ENCODE measurements around the gene REEP1.

REEP1 gene

DNA sequence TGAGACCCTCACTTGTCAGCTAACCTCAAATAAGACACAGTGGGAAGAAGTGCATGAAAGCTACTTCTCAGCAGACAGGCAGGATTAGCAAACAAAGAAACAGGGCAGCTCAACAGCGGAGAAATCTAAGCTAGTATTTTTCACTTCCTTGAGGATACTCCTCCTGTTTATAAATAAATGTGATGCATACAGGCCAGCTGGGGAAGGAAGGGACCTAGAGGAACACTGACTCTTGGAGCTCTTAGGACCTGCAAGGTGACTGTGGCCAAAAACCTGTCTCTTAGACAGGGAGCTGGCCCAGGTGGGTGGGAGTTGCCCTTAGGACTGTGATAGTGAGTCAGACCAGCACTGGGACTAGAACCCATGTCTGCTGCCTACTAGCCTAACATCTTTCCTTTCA is 4.8 kb downstream of the REEP1 start:
- TF ChIP-seq POLR2AphosphoS5 (IDR thresholded peaks at IDR 0.05; ENCODE audit: low read depth, low read length) (no peak), SPI1 (IDR thresholded peaks at IDR 0.05; ENCODE audit: low read depth, low read length) (no peak), PAX5 (IDR thresholded peaks at IDR 0.05; ENCODE audit: insufficient read depth, low read length, severe bottlenecking) (no peak), TAF1 (IDR thresholded peaks at IDR 0.05; ENCODE audit: low read depth, low read length) (no peak), POU2F2 (IDR thresholded peaks at IDR 0.05; ENCODE audit: low read depth, low read length) (no peak), POLR2A (IDR thresholded peaks at IDR 0.05; ENCODE audit: low read depth, low read length) (no peak)
- DNase-seq (ENCODE audit: insufficient read length, low spot score) (no peak), FAIRE-seq (no peak)

DNA sequence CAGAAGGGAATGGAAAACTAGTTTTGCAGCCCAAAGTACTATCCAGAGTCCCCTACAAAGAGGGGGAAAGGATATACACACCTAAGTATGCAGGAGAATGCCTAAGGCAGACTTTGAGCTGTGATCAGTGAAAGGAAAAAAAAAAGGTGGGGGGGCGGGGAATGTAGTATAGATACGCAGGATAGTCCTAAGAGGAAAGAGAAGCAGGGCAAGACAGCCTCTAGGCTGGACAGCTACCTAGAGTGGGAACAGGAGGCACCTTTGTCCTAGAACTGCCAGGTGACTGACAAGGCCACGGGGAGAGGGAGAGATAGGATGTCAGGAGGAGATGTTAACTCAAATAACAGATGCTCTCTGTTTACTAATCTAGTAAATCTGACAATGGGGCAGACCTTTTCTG is 6.0 kb downstream of the REEP1 start:
- TF ChIP-seq PAX5 (IDR thresholded peaks at IDR 0.05; ENCODE audit: insufficient read depth, low read length, severe bottlenecking) (no peak), POLR2AphosphoS5 (IDR thresholded peaks at IDR 0.05; ENCODE audit: low read depth, low read length) (no peak), SPI1 (IDR thresholded peaks at IDR 0.05; ENCODE audit: low read depth, low read length) (no peak), TAF1 (IDR thresholded peaks at IDR 0.05; ENCODE audit: low read depth, low read length) (no peak), POLR2A (IDR thresholded peaks at IDR 0.05; ENCODE audit: low read depth, low read length) (no peak), POU2F2 (IDR thresholded peaks at IDR 0.05; ENCODE audit: low read depth, low read length) (no peak)
- DNase-seq (ENCODE audit: insufficient read length, low spot score) (no peak), FAIRE-seq (no peak)

DNA sequence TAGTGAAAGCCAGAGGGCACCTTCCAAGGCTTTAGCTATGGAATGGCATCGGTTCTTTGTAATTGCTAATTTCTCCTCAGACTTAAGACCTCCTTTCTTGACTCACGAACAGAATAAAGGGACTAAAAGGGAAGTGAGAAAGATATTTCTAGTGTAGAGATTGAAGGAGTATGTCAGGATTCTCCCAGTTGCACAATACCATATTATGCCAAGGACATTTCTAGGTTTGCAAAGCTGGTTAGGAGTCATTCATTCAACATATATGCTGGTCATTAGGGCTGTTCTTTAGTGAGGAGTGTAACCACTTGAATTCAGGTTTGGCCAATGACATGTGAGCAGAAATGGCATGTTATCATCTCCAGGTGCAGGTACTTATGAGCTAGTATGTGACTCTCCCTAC is 7.4 kb downstream of the REEP1 start:
- DNase-seq (ENCODE audit: insufficient read length, low spot score) (no peak), FAIRE-seq (no peak)
- no peak for TF ChIP-seq POLR2A (IDR thresholded peaks at IDR 0.05; ENCODE audit: low read depth, low read length)
- no peak for TF ChIP-seq POU2F2 (IDR thresholded peaks at IDR 0.05; ENCODE audit: low read depth, low read length)
- TF ChIP-seq PAX5 (IDR thresholded peaks at IDR 0.05; ENCODE audit: insufficient read depth, low read length, severe bottlenecking): no peak
- TF ChIP-seq TAF1 (IDR thresholded peaks at IDR 0.05; ENCODE audit: low read depth, low read length): no peak
- TF ChIP-seq POLR2AphosphoS5 (IDR thresholded peaks at IDR 0.05; ENCODE audit: low read depth, low read length): no peak
- peak; percentile 31; the same call in 1 of the 2 replicates for TF ChIP-seq SPI1 (IDR thresholded peaks at IDR 0.05; ENCODE audit: low read depth, low read length)

DNA sequence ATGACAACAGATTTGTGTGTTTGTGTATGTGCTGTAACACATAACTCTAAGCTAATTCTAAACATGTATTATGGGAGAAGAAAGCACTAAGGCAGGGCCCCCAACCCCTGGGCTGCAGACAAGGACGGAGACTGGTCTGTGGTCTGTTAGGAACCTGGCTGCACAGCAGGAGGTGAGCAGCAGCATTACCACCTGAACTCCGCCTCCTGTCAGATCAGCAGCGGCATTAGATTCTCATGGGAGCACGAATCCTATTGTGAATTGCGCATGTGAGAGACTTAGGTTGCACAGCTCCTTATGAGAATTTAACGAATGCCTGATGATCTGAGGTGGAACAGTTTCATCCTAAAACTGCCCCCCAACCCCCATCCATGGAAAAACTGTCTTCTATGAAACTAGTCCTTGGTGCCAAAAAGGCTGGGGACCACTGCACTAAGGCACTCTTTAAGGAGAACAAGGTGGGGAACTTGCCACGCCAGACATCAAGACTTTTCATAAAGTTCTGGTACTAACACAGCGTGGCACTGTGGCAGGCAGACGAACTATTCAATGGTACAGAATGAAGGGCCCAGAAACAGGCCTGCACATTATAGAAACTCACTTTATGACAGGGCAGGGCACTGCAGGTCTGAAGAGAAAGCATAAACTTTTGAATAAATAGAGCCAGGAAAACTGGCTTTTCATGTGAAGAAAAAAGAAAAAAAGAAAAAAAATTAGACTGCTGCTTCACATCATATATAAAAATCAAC is 14.0 kb downstream of the REEP1 start:
- TF ChIP-seq POLR2A (IDR thresholded peaks at IDR 0.05; ENCODE audit: low read depth, low read length) (no peak), SPI1 (IDR thresholded peaks at IDR 0.05; ENCODE audit: low read depth, low read length) (no peak), TAF1 (IDR thresholded peaks at IDR 0.05; ENCODE audit: low read depth, low read length) (no peak)
- DNase-seq (ENCODE audit: insufficient read length, low spot score): no peak
- FAIRE-seq: no peak

DNA sequence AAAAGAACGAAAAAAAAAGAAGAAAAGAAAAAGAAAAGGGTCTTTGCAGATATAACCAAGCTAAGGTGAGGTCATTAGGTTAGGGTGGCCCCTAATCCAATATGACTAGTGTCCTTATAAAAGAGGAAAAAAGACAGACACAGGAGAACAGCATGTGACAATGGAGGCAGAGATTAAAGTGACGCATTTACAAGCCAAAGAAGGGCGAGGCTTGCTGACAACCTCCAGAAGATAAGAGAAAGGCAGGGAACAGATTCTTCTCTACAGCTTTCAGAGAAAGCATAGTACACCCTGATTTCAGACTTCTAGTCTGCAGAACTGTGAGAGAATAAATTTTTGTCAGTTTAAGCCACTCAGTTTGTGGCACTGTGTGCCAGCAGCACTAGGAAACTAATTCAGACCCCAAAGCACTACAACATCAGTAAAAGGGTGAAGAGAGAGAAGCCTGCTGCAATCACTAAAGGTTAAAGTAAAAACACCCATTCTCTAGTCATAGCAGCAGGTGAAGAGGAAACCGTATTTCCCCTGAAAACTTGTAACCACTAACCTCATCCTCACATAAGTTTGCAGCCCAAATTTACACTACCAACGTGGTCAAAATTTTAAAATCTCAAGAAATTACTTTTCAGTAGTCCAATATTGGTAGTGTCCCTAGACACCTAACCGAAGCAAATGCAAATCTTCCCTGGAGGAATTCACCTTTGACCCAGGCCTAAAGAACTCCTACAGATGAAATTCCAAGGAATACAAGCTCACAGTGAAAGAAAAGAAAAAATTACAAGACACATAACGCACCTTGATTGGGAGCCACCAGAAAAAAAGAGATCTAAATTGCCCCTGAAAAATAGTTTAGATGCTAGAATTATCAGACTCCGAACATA is 17.5 kb downstream of the REEP1 start:
- FAIRE-seq: no peak
- no peak for TF ChIP-seq TAF1 (IDR thresholded peaks at IDR 0.05; ENCODE audit: low read depth, low read length)
- TF ChIP-seq POLR2AphosphoS5 (IDR thresholded peaks at IDR 0.05; ENCODE audit: low read depth, low read length): no peak
- no peak for TF ChIP-seq POU2F2 (IDR thresholded peaks at IDR 0.05; ENCODE audit: low read depth, low read length)
- no peak for TF ChIP-seq SPI1 (IDR thresholded peaks at IDR 0.05; ENCODE audit: low read depth, low read length)
- no peak for TF ChIP-seq PAX5 (IDR thresholded peaks at IDR 0.05; ENCODE audit: insufficient read depth, low read length, severe bottlenecking)
- TF ChIP-seq POLR2A (IDR thresholded peaks at IDR 0.05; ENCODE audit: low read depth, low read length): no peak
- DNase-seq (ENCODE audit: insufficient read length, low spot score): no peak

DNA sequence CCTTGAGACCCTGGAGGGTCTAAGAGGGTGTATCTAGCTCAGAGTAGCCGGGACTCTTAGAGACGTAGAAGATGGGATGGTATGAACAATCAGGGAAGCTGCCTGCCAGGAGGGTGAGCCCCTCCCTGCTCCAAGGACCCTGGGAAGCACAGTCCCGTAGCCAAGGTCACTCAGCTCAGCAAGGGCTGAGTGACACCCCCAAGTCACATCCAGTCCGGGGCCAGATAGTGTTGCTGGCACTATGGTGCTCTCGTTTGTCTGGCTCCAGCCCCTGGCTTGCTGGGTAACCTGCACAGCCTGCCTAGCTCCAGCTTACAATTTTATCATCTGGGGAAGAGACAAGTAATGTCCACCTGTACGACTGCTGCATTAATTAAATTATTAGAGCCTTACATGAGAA is 22.3 kb downstream of the REEP1 start:
- FAIRE-seq (no peak), DNase-seq (ENCODE audit: insufficient read length, low spot score) (no peak)
- TF ChIP-seq POLR2AphosphoS5 (IDR thresholded peaks at IDR 0.05; ENCODE audit: low read depth, low read length): no peak
- no peak for TF ChIP-seq SPI1 (IDR thresholded peaks at IDR 0.05; ENCODE audit: low read depth, low read length)
- TF ChIP-seq POLR2A (IDR thresholded peaks at IDR 0.05; ENCODE audit: low read depth, low read length): no peak
- no peak for TF ChIP-seq PAX5 (IDR thresholded peaks at IDR 0.05; ENCODE audit: insufficient read depth, low read length, severe bottlenecking)
- TF ChIP-seq TAF1 (IDR thresholded peaks at IDR 0.05; ENCODE audit: low read depth, low read length): no peak
- no peak for TF ChIP-seq POU2F2 (IDR thresholded peaks at IDR 0.05; ENCODE audit: low read depth, low read length)

DNA sequence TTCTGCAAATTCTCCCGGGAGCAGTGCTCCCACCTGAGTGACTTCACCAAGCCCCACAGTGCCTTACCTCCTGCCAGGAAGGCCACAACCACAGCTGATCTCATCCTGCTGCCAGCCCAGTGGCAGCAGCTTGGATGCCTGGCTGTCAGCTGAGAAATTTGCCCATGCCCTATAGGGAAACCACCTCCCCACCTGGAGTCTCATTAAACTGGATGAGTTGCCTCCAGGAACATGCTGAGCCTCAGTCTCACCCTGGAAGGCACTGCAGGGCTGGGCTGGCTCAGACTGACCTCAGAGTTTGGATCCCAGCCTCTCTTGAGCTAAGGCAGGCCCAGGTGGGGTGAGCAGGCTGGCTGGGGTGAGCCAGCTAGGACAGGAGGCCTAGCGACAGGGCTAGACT is 23.3 kb downstream of the REEP1 start:
- no peak for TF ChIP-seq SPI1 (IDR thresholded peaks at IDR 0.05; ENCODE audit: low read depth, low read length)
- no peak for TF ChIP-seq POLR2AphosphoS5 (IDR thresholded peaks at IDR 0.05; ENCODE audit: low read depth, low read length)
- no peak for TF ChIP-seq TAF1 (IDR thresholded peaks at IDR 0.05; ENCODE audit: low read depth, low read length)
- no peak for TF ChIP-seq POU2F2 (IDR thresholded peaks at IDR 0.05; ENCODE audit: low read depth, low read length)
- no peak for TF ChIP-seq POLR2A (IDR thresholded peaks at IDR 0.05; ENCODE audit: low read depth, low read length)
- TF ChIP-seq PAX5 (IDR thresholded peaks at IDR 0.05; ENCODE audit: insufficient read depth, low read length, severe bottlenecking): no peak
- no peak for FAIRE-seq
- no peak for DNase-seq (ENCODE audit: insufficient read length, low spot score)

DNA sequence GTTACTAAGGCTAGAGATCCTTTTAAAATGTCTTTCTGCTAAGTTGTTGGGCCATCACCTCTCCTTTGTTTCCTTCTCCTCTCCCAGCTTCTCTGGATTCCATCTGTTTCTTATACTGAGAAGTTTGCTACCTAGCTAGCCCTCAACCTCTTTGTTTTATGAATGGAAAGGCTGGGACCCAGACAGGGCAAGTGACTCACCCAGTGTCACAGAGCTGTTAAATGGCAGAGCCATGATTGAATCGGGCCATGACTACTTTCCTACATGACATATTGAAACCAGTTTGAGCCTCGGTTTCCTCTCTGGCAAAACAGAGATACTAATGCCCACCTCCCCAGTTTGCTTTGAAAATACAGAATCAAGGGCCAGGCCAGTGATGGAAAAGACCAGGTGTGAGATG is 24.1 kb downstream of the REEP1 start:
- TF ChIP-seq PAX5 (IDR thresholded peaks at IDR 0.05; ENCODE audit: insufficient read depth, low read length, severe bottlenecking) (no peak), TAF1 (IDR thresholded peaks at IDR 0.05; ENCODE audit: low read depth, low read length) (no peak), POLR2AphosphoS5 (IDR thresholded peaks at IDR 0.05; ENCODE audit: low read depth, low read length) (no peak), POLR2A (IDR thresholded peaks at IDR 0.05; ENCODE audit: low read depth, low read length) (no peak)
- no peak for DNase-seq (ENCODE audit: insufficient read length, low spot score)
- no peak for FAIRE-seq

DNA sequence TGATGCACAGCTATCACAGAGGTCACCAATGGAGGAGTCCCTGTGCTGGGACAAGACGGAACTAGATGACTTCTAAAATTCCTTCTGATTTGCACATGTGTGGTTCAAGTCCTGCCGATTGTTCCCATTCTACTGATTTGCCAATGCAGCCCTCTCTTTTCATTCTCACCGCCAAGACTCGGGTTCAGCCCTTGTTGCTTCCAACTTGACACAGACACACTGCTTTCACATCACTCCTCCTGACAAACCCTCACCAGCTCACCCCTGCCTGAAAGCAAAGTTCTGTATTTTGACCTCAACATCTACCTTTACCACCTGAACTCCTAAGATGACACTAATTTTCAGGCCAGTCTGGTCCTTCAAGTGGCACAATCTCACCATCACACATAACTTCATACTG is 25.5 kb downstream of the REEP1 start:
- no peak for FAIRE-seq
- TF ChIP-seq TAF1 (IDR thresholded peaks at IDR 0.05; ENCODE audit: low read depth, low read length): no peak
- TF ChIP-seq POLR2A (IDR thresholded peaks at IDR 0.05; ENCODE audit: low read depth, low read length): no peak
- no peak for TF ChIP-seq POU2F2 (IDR thresholded peaks at IDR 0.05; ENCODE audit: low read depth, low read length)
- no peak for TF ChIP-seq SPI1 (IDR thresholded peaks at IDR 0.05; ENCODE audit: low read depth, low read length)
- DNase-seq (ENCODE audit: insufficient read length, low spot score): no peak
